GM23338 (cell line): ENCODE measurements around the gene TRAPPC4. TPM values are rescaled to one million over a fixed set of nuclear protein-coding genes. Genes with fewer than 3 reads are reported as not detected.
"Not testable (repeated sequence)": the region's sequence is repeated elsewhere in the genome, so short reads cannot be mapped to it uniquely, and the experiment has no call there.

Source experiments
- ATAC-seq: fragments of 200-7000 bp; cut with Tn5 transposase; 3 replicates; pipeline ENCODE4 v1.9.1; 2020
- DNase-seq: peaks from one replicate; pipeline ENCODE4 v3.0.0-alpha.2; 2015; ENCODE audit warnings: low spot score
- H2AFZ ChIP-seq: fragments of 200-600 bp; sonication (generic); 2 replicates; pipeline ENCODE4 v1.8.0; 2016; ENCODE audit warnings: antibody characterized with exemption, mild to moderate bottlenecking, moderate library complexity
- H3F3A ChIP-seq: fragments of 200-600 bp; sonication (generic); replicated peaks from 2 replicates; pipeline ENCODE4 v1.8.0; 2017; ENCODE audit warnings: antibody characterized with exemption, mixed run types, low read depth
- H3K27ac ChIP-seq: fragments of 200-600 bp; sonication (generic); 2 replicates; pipeline ENCODE4 v1.6.1; 2016; ENCODE audit warnings: low read depth
- H3K27me3 ChIP-seq: fragments of 200-600 bp; sonication (generic); 2 replicates; pipeline ENCODE4 v1.8.0; 2016; ENCODE audit warnings: mild to moderate bottlenecking, mixed run types, moderate library complexity; ENCODE audit not compliant: insufficient read depth
- H3K36me3 ChIP-seq: fragments of 200-600 bp; sonication (generic); 2 replicates; pipeline ENCODE4 v1.8.0; 2016; ENCODE audit warnings: mild to moderate bottlenecking; ENCODE audit not compliant: insufficient read depth
- H3K4me1 ChIP-seq: fragments of 200-600 bp; sonication (generic); 2 replicates; pipeline ENCODE4 v1.8.0; 2016; ENCODE audit warnings: mild to moderate bottlenecking, moderate library complexity; ENCODE audit not compliant: insufficient read depth
- H3K4me2 ChIP-seq: fragments of 200-600 bp; sonication (generic); 2 replicates; pipeline ENCODE4 v1.7.1; 2017; ENCODE audit warnings: mixed run types
- H3K4me3 ChIP-seq: fragments of 200-600 bp; sonication (generic); 2 replicates; pipeline ENCODE4 v1.6.1; 2016; ENCODE audit warnings: mixed run types
- H3K79me2 ChIP-seq: fragments of 200-600 bp; sonication (generic); replicated peaks from 2 replicates; pipeline ENCODE4 v1.8.0; 2017; ENCODE audit warnings: mild to moderate bottlenecking; ENCODE audit not compliant: insufficient read depth
- H3K9me2 ChIP-seq: fragments of 200-600 bp; sonication (generic); 2 replicates; pipeline ENCODE4 v1.8.0; 2017; ENCODE audit not compliant: insufficient read depth
- H4K20me1 ChIP-seq: fragments of 200-600 bp; sonication (generic); replicated peaks from 2 replicates; pipeline ENCODE4 v1.8.0; 2017; ENCODE audit warnings: mild to moderate bottlenecking; ENCODE audit not compliant: insufficient read depth
- H3K27ac Mint-ChIP-seq: 2 replicates; pipeline ENCODE4 v1.8.0; 2020; ENCODE audit warnings: inconsistent platforms, mild to moderate bottlenecking, moderate library complexity, mixed read lengths
- H3K27me3 Mint-ChIP-seq: 3 replicates; pipeline ENCODE4 v1.8.0; 2022; ENCODE audit warnings: low read depth, mild to moderate bottlenecking, moderate library complexity, mixed read lengths, inconsistent platforms; ENCODE audit not compliant: insufficient read depth, poor library complexity
- H3K36me3 Mint-ChIP-seq: 3 replicates; pipeline ENCODE4 v1.8.0; 2021; ENCODE audit warnings: low read depth, mild to moderate bottlenecking, inconsistent platforms, moderate library complexity, mixed read lengths
- H3K4me1 Mint-ChIP-seq: 3 replicates; pipeline ENCODE4 v1.8.0; 2020; ENCODE audit warnings: mild to moderate bottlenecking, inconsistent platforms, mixed read lengths
- H3K4me3 Mint-ChIP-seq: 3 replicates; pipeline ENCODE4 v1.8.0; 2021; ENCODE audit warnings: moderate library complexity, mild to moderate bottlenecking, inconsistent platforms, mixed read lengths
- H3K9me3 Mint-ChIP-seq: 3 replicates; pipeline ENCODE4 v1.8.0; 2020; ENCODE audit warnings: moderate library complexity, mild to moderate bottlenecking, inconsistent platforms, mixed read lengths
- CTCF ChIP-seq, 2 experiments: fragments of 200-600 bp in 1 of 2; sonication (generic) in 1 of 2; conservative IDR thresholded peaks; 2 replicates each; pipeline versions ENCODE4 v1.5.1 to v1.6.1; 2016 to 2017; ENCODE audit warnings: antibody characterized with exemption in 2 of 2, low read depth in 2 of 2, mild to moderate bottlenecking in 2 of 2, moderate library complexity in 1 of 2
- ETS1 ChIP-seq: IDR thresholded peaks from 2 replicates; pipeline ENCODE4 v1.6.1; 2016; ENCODE audit warnings: antibody characterized with exemption
- EZH2phosphoT487 ChIP-seq: fragments of 200-600 bp; sonication (generic); IDR thresholded peaks from one replicate; pipeline ENCODE4 v1.8.1; 2018; ENCODE audit warnings: antibody characterized with exemption; ENCODE audit not compliant: unreplicated experiment
- JUNB ChIP-seq: IDR thresholded peaks from one replicate; pipeline ENCODE4 v1.6.1; 2016; ENCODE audit warnings: antibody characterized with exemption; ENCODE audit not compliant: unreplicated experiment
- NANOG ChIP-seq: IDR thresholded peaks from 2 replicates; pipeline ENCODE4 v1.6.1; 2016; ENCODE audit warnings: antibody characterized with exemption, borderline replicate concordance
- STAT1 ChIP-seq: IDR thresholded peaks from one replicate; pipeline ENCODE4 v1.6.1; 2016; ENCODE audit warnings: antibody characterized with exemption; ENCODE audit not compliant: unreplicated experiment
- ZNF114 ChIP-seq: fragments of 250-450 bp; sonication (Bioruptor Pico); IDR thresholded peaks from 2 replicates; pipeline ENCODE4 v1.5.0; 2020; ENCODE audit warnings: mild to moderate bottlenecking, moderate library complexity
- ZNF462 ChIP-seq: fragments of 250-450 bp; sonication (Bioruptor Pico); IDR thresholded peaks from 2 replicates; pipeline ENCODE4 v1.5.0; 2020; ENCODE audit warnings: mild to moderate bottlenecking, moderate library complexity
- polyA plus RNA-seq: library from polyadenylated mRNA; unstranded; fragments of >200 nt; fragmentation: Nextera tagmentation; extraction: Ambion mirVana; gene quantifications from 2 replicates; pipeline ENCODE4 v1.2.1, GENCODE V29; 2016
- total RNA-seq: library from RNA; depleted of rRNA; stranded (reverse); fragments of >200 nt; shearing (Covaris generic); gene quantifications from 2 replicates; pipeline ENCODE4 v1.2.3, GENCODE V29; 2014

Gene TRAPPC4
- total and polyA plus RNA-seq, 2 experiments from 2014 or later, result 79.9 to 142 TPM

GRCh38 chr11:119033421-119033820 lies 14.9 kb downstream of the TRAPPC4 start:
- not testable (repeated sequence) for H2AFZ ChIP-seq, H3K27ac ChIP-seq, H3K4me3 ChIP-seq, H4K20me1 ChIP-seq, H3K4me3 Mint-ChIP-seq, H3K79me2 ChIP-seq, ATAC-seq, H3K36me3 Mint-ChIP-seq, H3K27ac Mint-ChIP-seq, DNase-seq, H3K9me3 Mint-ChIP-seq, H3K9me2 ChIP-seq, H3K36me3 ChIP-seq, H3K4me2 ChIP-seq, H3K27me3 ChIP-seq
- Mint-ChIP-seq H3K4me1 (peaks cover 16% of the 10 kb centered on the region), H3K27me3 (peaks cover 19% of the 10 kb centered on the region)
- Histone ChIP-seq H3K4me1 (peaks cover 14% of the 10 kb centered on the region), H3F3A (peaks cover 12% of the 10 kb centered on the region; the same call in 1 of the 2 replicates)

GRCh38 chr11:119034813-119035212 lies 16.2 kb downstream of the TRAPPC4 start:
- no peak overlapping the region for H3K4me3 ChIP-seq
- Mint-ChIP-seq H3K27ac (no peak overlapping the region), H3K4me3 (no peak overlapping the region), H3K36me3 (no peaks in the 10 kb centered on the region; the same call in 2 of the 3 replicates), H3K27me3 (peaks cover 9% of the 10 kb centered on the region), H3K4me1 (peaks cover 12% of the 10 kb centered on the region), H3K9me3 (no peaks in the 10 kb centered on the region)
- no peaks in the 10 kb centered on the region for H3K36me3 ChIP-seq
- peaks cover 14% of the 10 kb centered on the region; the same call in 1 of the 2 replicates for H3F3A ChIP-seq
- no peak for ATAC-seq
- no peak for TF ChIP-seq EZH2phosphoT487
- TF ChIP-seq NANOG, result no peak
- no peak for TF ChIP-seq ZNF114 (CRISPR knock-in tag)
- TF ChIP-seq ETS1, result no peak
- H3K4me1 ChIP-seq, result peaks cover 14% of the 10 kb centered on the region
- H3K4me2 ChIP-seq, result no peak overlapping the region
- H3K9me2 ChIP-seq, result no peaks in the 10 kb centered on the region
- no peak for DNase-seq
- no peak overlapping the region for H2AFZ ChIP-seq
- no peaks in the 10 kb centered on the region for H4K20me1 ChIP-seq
- H3K79me2 ChIP-seq, result no peaks in the 10 kb centered on the region; the same call in 1 of the 2 replicates
- H3K27me3 ChIP-seq, result no peaks in the 10 kb centered on the region
- H3K27ac ChIP-seq, result no peak overlapping the region

GRCh38 chr11:119038884-119039283 lies 20.3 kb downstream of the TRAPPC4 start:
- no peak overlapping the region for H3K4me2 ChIP-seq
- no peak for ATAC-seq
- Mint-ChIP-seq H3K27ac (peak overlapping the region; percentile 43; the same call in 1 of the 2 replicates), H3K4me1 (peaks cover 12% of the 10 kb centered on the region), H3K9me3 (no peaks in the 10 kb centered on the region), H3K27me3 (peaks cover 5% of the 10 kb centered on the region), H3K4me3 (no peak overlapping the region; the same call in 2 of the 3 replicates), H3K36me3 (no peaks in the 10 kb centered on the region)
- H3K4me3 ChIP-seq, result no peak overlapping the region
- H3F3A ChIP-seq, result peaks cover 5% of the 10 kb centered on the region; the same call in 1 of the 2 replicates
- H2AFZ ChIP-seq, result peak overlapping the region; percentile 28
- H3K36me3 ChIP-seq, result no peaks in the 10 kb centered on the region
- H3K27ac ChIP-seq, result peak overlapping the region; percentile 75; the same call in 1 of the 2 replicates
- H3K79me2 ChIP-seq, result no peaks in the 10 kb centered on the region
- DNase-seq, result no peak
- no peaks in the 10 kb centered on the region for H3K9me2 ChIP-seq
- peaks cover 19% of the 10 kb centered on the region for H3K4me1 ChIP-seq
- H4K20me1 ChIP-seq, result no peaks in the 10 kb centered on the region
- no peaks in the 10 kb centered on the region for H3K27me3 ChIP-seq
- no peak for TF ChIP-seq JUNB
- no peak for TF ChIP-seq ZNF462 (CRISPR knock-in tag)
- no peak for TF ChIP-seq STAT1
- TF ChIP-seq CTCF (conservative IDR thresholded peaks at IDR 0.05; ENCODE audit: low read depth in 2 of 2), result no peak
- no peak for TF ChIP-seq NANOG
